ENCODE data around the gene MSI2. TPM values are rescaled to one million over a fixed set of nuclear protein-coding genes. Genes with fewer than 3 reads are reported as not detected.

MSI2 gene
- total RNA-seq, 4 donors from 2014 or later: 27.3 to 50.4 (median 36.8) TPM

DNA sequence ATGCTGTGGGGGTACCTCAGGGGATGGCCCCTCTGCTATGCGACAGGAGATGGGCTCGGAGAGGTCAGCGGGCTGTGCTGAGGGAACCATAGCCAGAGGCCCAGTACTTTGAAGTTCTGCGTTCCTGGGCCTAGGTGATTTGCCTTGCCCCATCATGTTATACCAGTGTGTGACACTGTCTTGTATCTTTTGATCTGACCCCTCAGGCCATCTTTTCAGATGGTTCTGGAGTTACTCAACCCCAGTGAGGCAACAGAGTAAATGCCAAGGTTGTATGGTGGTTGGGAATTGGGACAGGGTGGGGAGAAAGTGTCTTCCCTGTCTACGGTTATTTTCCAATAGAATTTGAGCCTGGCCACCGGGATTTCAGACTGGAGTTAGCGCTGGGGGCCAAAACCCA lies 8.5 kb downstream of the MSI2 start:
- TF ChIP-seq POLR2AphosphoS5 (IDR thresholded peaks at IDR 0.05): no peak
- TF ChIP-seq EP300 (IDR thresholded peaks at IDR 0.05): no peak
- no peak for TF ChIP-seq CTCF (IDR thresholded peaks at IDR 0.05)
- TF ChIP-seq POLR2A (IDR thresholded peaks at IDR 0.05): no peak
- H3K4me1 ChIP-seq: peaks cover 0 to 23% (median 0%) of the 10 kb centered on the region in 3 donors
- no peak overlapping the region for H3K27ac ChIP-seq
- H3K27me3 ChIP-seq: no peaks in the 10 kb centered on the region
- no peak for ATAC-seq
- no peaks in the 10 kb centered on the region for H3K9me3 ChIP-seq
- H3K36me3 ChIP-seq: peaks cover 0 to 64% of the 10 kb centered on the region in 2 donors
- no peak overlapping the region for H3K4me3 ChIP-seq
- WGBS, 2 donors (ENCODE audit: low coverage in 1 of 2): 56 to 100% methylated on average over 1 to 3 of the region's 7 CpGs

GRCh38 chr17:57266902-57267311 lies 10.6 kb downstream of the MSI2 start:
- Histone ChIP-seq H3K36me3 (peaks cover 0 to 65% of the 10 kb centered on the region in 2 donors), H3K4me1 (peaks cover 0 to 4% (median 0%) of the 10 kb centered on the region in 3 donors), H3K27me3 (no peaks in the 10 kb centered on the region), H3K9me3 (no peaks in the 10 kb centered on the region), H3K27ac (no peak overlapping the region), H3K4me3 (no peak overlapping the region)
- no peak for ATAC-seq
- 88 to 91% methylated on average over 3 to 5 of the region's 14 CpGs for WGBS, 2 donors (ENCODE audit: low coverage in 1 of 2)
- TF ChIP-seq EP300 (IDR thresholded peaks at IDR 0.05) (no peak), POLR2AphosphoS5 (IDR thresholded peaks at IDR 0.05) (no peak), POLR2A (IDR thresholded peaks at IDR 0.05) (no peak)

- no peak overlapping the region for H3K4me3 ChIP-seq
- WGBS, 2 donors (ENCODE audit: low coverage in 1 of 2): 90 to 100% methylated on average over 2 to 8 of the region's 8 CpGs
- no peak for ATAC-seq
- TF ChIP-seq CTCF (IDR thresholded peaks at IDR 0.05) (no peak), POLR2A (IDR thresholded peaks at IDR 0.05) (no peak), EP300 (IDR thresholded peaks at IDR 0.05) (no peak), POLR2AphosphoS5 (IDR thresholded peaks at IDR 0.05) (no peak)
- no peak overlapping the region for H3K27ac ChIP-seq
- no peaks in the 10 kb centered on the region for H3K9me3 ChIP-seq
- H3K4me1 ChIP-seq: peaks cover 0 to 2% (median 0%) of the 10 kb centered on the region in 3 donors
- no peaks in the 10 kb centered on the region for H3K27me3 ChIP-seq
- peaks cover 0 to 60% of the 10 kb centered on the region in 2 donors for H3K36me3 ChIP-seq
Observed at GRCh38 chr17:57268181-57268580, 11.9 kb downstream of the MSI2 start.

DNA sequence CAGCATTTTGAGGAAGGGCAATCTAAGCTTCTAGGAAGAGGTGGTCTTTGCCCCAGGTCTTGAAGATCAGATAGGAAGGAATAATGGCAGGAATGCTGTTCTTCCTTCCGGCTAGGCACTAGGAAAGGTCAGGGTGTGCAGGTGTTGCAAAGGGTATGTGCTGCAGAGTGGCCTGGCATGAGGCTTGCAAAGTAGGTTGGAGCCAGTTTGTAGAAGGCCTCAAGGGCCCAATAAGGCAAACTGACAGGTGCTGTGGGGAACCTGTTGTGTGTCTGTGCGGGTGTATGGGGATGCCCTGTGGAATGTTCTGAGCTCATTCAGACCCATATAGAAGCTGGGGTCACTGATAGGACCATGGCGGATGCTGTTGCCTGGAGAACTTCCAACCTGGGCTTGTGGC lies 12.7 kb downstream of the MSI2 start:
- no peaks in the 10 kb centered on the region for H3K27me3 ChIP-seq
- no peak overlapping the region for H3K4me3 ChIP-seq
- H3K9me3 ChIP-seq: no peaks in the 10 kb centered on the region
- TF ChIP-seq EP300 (IDR thresholded peaks at IDR 0.05) (no peak), POLR2A (IDR thresholded peaks at IDR 0.05) (no peak), CTCF (IDR thresholded peaks at IDR 0.05) (no peak), POLR2AphosphoS5 (IDR thresholded peaks at IDR 0.05) (no peak)
- WGBS, 2 donors (ENCODE audit: low coverage in 1 of 2): 90 to 100% methylated on average over 1 to 3 of the region's 3 CpGs
- H3K36me3 ChIP-seq: peaks cover 0 to 60% of the 10 kb centered on the region in 2 donors
- H3K27ac ChIP-seq: no peak overlapping the region
- ATAC-seq: no peak
- no peaks in the 10 kb centered on the region for H3K4me1 ChIP-seq

DNA sequence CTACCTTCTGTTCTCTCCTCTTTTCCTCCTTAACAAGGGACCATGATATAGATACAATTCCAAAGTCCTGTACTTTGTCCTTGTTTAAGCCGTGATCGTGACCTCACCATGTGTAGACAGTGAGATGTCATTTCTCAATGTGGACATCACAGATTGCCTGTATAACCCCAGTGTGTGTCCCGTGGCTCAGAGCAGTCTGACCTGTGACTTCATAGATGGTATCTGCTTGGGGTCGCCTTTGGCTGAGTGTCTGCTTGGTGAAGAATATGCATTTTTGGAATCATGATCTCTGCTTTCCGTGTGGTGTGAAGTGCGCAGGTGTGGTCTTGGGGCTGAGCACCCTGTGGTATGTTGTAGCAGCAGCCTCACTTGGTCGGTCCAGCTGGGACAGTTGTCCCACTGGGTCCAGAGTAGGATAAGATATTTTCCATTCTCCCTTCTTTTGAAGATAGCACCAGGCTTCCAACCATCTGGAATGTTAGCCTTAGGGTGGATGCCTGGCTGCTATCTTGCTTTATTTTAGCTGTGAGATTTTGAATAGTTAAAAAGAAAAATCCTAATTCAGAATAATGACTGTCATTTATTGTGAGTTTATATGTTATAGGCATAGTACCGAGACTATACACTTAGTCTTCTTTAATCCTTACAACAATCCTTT lies 13.4 kb downstream of the MSI2 start:
- TF ChIP-seq CTCF (IDR thresholded peaks at IDR 0.05): no peak
- TF ChIP-seq POLR2AphosphoS5 (IDR thresholded peaks at IDR 0.05): no peak
- TF ChIP-seq EP300 (IDR thresholded peaks at IDR 0.05): no peak
- TF ChIP-seq POLR2A (IDR thresholded peaks at IDR 0.05): no peak
- no peaks in the 10 kb centered on the region for H3K27me3 ChIP-seq
- ATAC-seq: no peak
- H3K4me3 ChIP-seq: no peak overlapping the region
- H3K36me3 ChIP-seq: peaks cover 0 to 60% of the 10 kb centered on the region in 2 donors
- WGBS, 2 donors (ENCODE audit: low coverage in 1 of 2): 86 to 100% methylated on average over 4 to 5 of the region's 8 CpGs
- no peaks in the 10 kb centered on the region for H3K4me1 ChIP-seq
- no peaks in the 10 kb centered on the region for H3K9me3 ChIP-seq
- no peak overlapping the region for H3K27ac ChIP-seq

All from gastroesophageal sphincter (tissue), 4 donors.